NOMO-1 (cell line): ENCODE data around the gene TPCN1.

Experiments used
- DNase-seq, 2 experiments: peaks; one replicate each; lab custom pipeline; 2025; ENCODE audit not compliant: unreplicated experiment in 2 of 2; lab: John Stamatoyannopoulos, UW

TPCN1 gene

GRCh38 chr12:113222730-113223531, 1.7 kb downstream of the TPCN1 start:
- DNase-seq = peak in 1 of 2 experiments; percentile 42

- no peak for DNase-seq
Observed at GRCh38 chr12:113224955-113225354, 3.7 kb downstream of the TPCN1 start.

- peak in 1 of 2 experiments; percentile 17 for DNase-seq
Observed at GRCh38 chr12:113226696-113227568, 5.7 kb downstream of the TPCN1 start.

GRCh38 chr12:113227686-113228391, 6.6 kb downstream of the TPCN1 start:
- DNase-seq = no peak

GRCh38 chr12:113228394-113229028, 7.2 kb downstream of the TPCN1 start:
- DNase-seq = no peak

- DNase-seq = no peak
Observed at GRCh38 chr12:113230315-113231234, 9.3 kb downstream of the TPCN1 start.

- DNase-seq = no peak
Observed at GRCh38 chr12:113231235-113232088, 10.2 kb downstream of the TPCN1 start.

- no peak for DNase-seq
Observed at GRCh38 chr12:113232089-113232839, 11.0 kb downstream of the TPCN1 start.

- peak; percentile 90 for DNase-seq
Observed at GRCh38 chr12:113232840-113233585, 11.7 kb downstream of the TPCN1 start.

GRCh38 chr12:113233967-113234366, 12.7 kb downstream of the TPCN1 start:
- no peak for DNase-seq

- no peak for DNase-seq
Observed at GRCh38 chr12:113234483-113234882, 13.2 kb downstream of the TPCN1 start.

GRCh38 chr12:113235976-113236375, 14.7 kb downstream of the TPCN1 start:
- no peak for DNase-seq

- DNase-seq = no peak
Observed at GRCh38 chr12:113236539-113237399, 15.5 kb downstream of the TPCN1 start.

- DNase-seq = no peak
Observed at GRCh38 chr12:113237748-113238147, 16.5 kb downstream of the TPCN1 start.

GRCh38 chr12:113238309-113238708, 17.0 kb downstream of the TPCN1 start:
- no peak for DNase-seq

GRCh38 chr12:113239288-113239771, 18.1 kb downstream of the TPCN1 start:
- DNase-seq = no peak
